ENCODE results near the gene KIRREL1.

Gene KIRREL1

GRCh38 chr1:158037866-158038359 is 44.5 kb downstream of the KIRREL1 start:
- TF ChIP-seq, protein P1, sequence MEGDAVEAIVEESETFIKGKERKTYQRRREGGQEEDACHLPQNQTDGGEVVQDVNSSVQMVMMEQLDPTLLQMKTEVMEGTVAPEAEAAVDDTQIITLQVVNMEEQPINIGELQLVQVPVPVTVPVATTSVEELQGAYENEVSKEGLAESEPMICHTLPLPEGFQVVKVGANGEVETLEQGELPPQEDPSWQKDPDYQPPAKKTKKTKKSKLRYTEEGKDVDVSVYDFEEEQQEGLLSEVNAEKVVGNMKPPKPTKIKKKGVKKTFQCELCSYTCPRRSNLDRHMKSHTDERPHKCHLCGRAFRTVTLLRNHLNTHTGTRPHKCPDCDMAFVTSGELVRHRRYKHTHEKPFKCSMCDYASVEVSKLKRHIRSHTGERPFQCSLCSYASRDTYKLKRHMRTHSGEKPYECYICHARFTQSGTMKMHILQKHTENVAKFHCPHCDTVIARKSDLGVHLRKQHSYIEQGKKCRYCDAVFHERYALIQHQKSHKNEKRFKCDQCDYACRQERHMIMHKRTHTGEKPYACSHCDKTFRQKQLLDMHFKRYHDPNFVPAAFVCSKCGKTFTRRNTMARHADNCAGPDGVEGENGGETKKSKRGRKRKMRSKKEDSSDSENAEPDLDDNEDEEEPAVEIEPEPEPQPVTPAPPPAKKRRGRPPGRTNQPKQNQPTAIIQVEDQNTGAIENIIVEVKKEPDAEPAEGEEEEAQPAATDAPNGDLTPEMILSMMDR (IDR thresholded peaks at IDR 0.05; ENCODE audit: insufficient read depth, low read length, poor library complexity, severe bottlenecking), result no peak
- Histone ChIP-seq H3K4me3 (replicated peaks; ENCODE audit: low read depth, low read length) (no peak overlapping the region), H3K27me3 (replicated peaks; ENCODE audit: control insufficient read depth, insufficient read depth, low read length) (peaks cover 2% of the 10 kb centered on the region), H3K36me3 (ENCODE audit: control insufficient read depth, insufficient read depth, low read length) (no peaks in the 10 kb centered on the region)
- no peak for DNase-seq (ENCODE audit: extremely low read depth, insufficient read length)

GRCh38 chr1:158038793-158039192 is 45.3 kb downstream of the KIRREL1 start:
- DNase-seq (ENCODE audit: extremely low read depth, insufficient read length), result no peak
- H3K36me3 ChIP-seq (ENCODE audit: control insufficient read depth, insufficient read depth, low read length), result no peaks in the 10 kb centered on the region
- peaks cover 2% of the 10 kb centered on the region for H3K27me3 ChIP-seq (replicated peaks; ENCODE audit: control insufficient read depth, insufficient read depth, low read length)
- TF ChIP-seq, protein P1 (IDR thresholded peaks at IDR 0.05; ENCODE audit: insufficient read depth, low read length, poor library complexity, severe bottlenecking), result no peak
- H3K4me3 ChIP-seq (replicated peaks; ENCODE audit: low read depth, low read length), result no peak overlapping the region

DNA sequence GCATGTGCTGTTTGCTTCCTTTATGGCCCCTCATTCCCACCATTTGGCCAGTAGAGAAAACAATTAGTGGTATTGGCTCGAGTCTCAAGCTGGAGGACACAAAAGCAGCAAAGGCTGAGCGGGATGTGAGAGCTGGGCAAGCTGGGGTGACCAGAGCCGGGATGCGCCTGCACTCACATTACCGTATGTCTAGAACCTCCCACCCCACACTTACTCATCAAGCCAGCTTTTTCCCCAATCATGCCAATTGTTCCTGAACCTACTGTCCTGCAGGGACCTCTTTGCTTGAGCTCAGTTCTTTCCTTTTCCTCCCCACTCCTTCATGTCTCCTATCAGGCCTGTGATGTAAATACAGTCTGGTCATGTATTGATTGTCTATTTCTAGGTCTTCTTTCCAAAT is 45.9 kb downstream of the KIRREL1 start:
- no peaks in the 10 kb centered on the region for H3K36me3 ChIP-seq (ENCODE audit: control insufficient read depth, insufficient read depth, low read length)
- no peak for DNase-seq (ENCODE audit: extremely low read depth, insufficient read length)
- TF ChIP-seq, protein P1 (IDR thresholded peaks at IDR 0.05; ENCODE audit: insufficient read depth, low read length, poor library complexity, severe bottlenecking), result no peak
- peaks cover 2% of the 10 kb centered on the region for H3K27me3 ChIP-seq (replicated peaks; ENCODE audit: control insufficient read depth, insufficient read depth, low read length)
- no peak overlapping the region for H3K4me3 ChIP-seq (replicated peaks; ENCODE audit: low read depth, low read length)

DNA sequence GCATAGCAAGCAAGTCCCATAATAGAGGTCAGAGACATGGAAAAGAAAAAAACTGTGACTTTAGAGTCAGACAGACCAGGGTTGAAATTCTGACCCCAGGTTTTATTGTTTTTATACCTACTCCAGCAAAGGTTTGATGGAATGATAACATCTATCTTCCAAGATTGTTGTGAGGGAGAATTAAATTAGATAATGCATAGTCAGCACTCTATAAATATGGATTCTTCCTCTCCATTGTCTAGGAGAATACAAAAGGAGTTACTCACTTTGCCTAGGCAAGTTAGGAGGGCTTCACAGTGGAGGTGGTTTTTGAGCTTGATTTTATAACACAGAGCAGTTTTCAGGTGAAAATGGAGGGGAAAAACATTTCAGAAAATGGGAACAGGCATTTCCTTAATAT is 46.9 kb downstream of the KIRREL1 start:
- TF ChIP-seq, protein P1 (IDR thresholded peaks at IDR 0.05; ENCODE audit: insufficient read depth, low read length, poor library complexity, severe bottlenecking), result no peak
- H3K36me3 ChIP-seq (ENCODE audit: control insufficient read depth, insufficient read depth, low read length), result no peaks in the 10 kb centered on the region
- DNase-seq (ENCODE audit: extremely low read depth, insufficient read length), result no peak
- peaks cover 2% of the 10 kb centered on the region for H3K27me3 ChIP-seq (replicated peaks; ENCODE audit: control insufficient read depth, insufficient read depth, low read length)
- H3K4me3 ChIP-seq (replicated peaks; ENCODE audit: low read depth, low read length), result no peak overlapping the region

GRCh38 chr1:158043232-158043631 is 49.8 kb downstream of the KIRREL1 start:
- H3K27me3 ChIP-seq (replicated peaks; ENCODE audit: control insufficient read depth, insufficient read depth, low read length), result no peaks in the 10 kb centered on the region; the same call in 1 of the 2 replicates
- TF ChIP-seq, protein P1 (IDR thresholded peaks at IDR 0.05; ENCODE audit: insufficient read depth, low read length, poor library complexity, severe bottlenecking), result no peak
- no peak for DNase-seq (ENCODE audit: extremely low read depth, insufficient read length)
- H3K36me3 ChIP-seq (ENCODE audit: control insufficient read depth, insufficient read depth, low read length), result no peaks in the 10 kb centered on the region
- H3K4me3 ChIP-seq (replicated peaks; ENCODE audit: low read depth, low read length), result no peak overlapping the region

DNA sequence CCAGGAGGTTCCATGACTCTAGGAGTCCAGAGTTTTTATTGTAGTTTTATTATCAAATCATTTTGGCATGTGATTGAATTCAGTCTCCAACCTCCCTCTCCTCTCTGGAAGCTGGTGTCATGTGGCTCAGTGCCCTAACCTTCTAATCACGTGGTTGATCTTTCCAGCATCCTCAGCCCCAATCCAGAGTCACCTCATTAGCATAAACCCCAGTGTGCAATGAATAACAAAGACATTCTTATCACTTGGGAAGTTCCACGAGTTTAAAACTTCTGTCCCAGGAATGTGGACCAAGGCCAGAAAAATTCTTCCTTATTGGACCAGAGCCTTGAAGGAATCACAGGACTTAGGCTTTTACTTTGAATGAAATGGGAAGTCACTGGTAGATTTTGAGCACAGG is 52.2 kb downstream of the KIRREL1 start:
- TF ChIP-seq, protein P1 (IDR thresholded peaks at IDR 0.05; ENCODE audit: insufficient read depth, low read length, poor library complexity, severe bottlenecking), result no peak
- no peak for DNase-seq (ENCODE audit: extremely low read depth, insufficient read length)
- Histone ChIP-seq H3K27me3 (replicated peaks; ENCODE audit: control insufficient read depth, insufficient read depth, low read length) (no peaks in the 10 kb centered on the region; the same call in 1 of the 2 replicates), H3K36me3 (ENCODE audit: control insufficient read depth, insufficient read depth, low read length) (no peaks in the 10 kb centered on the region), H3K4me3 (replicated peaks; ENCODE audit: low read depth, low read length) (no peak overlapping the region)
